ENCODE results near the gene CFAP90. TPM values are rescaled to one million over a fixed set of nuclear protein-coding genes. Genes with fewer than 3 reads are reported as not detected.

The CFAP90 gene
- total RNA-seq, result 0.22 TPM
- polyA plus RNA-seq (ENCODE audit: insufficient read depth in 1 of 8, insufficient read length in 8 of 8, low replicate concordance in 1 of 8), result under 1 TPM; 0.15 to 0.43 (median 0.31) TPM
- long read RNA-seq, donor 1, result 0 reads
- long read RNA-seq, donor 2, result 0 reads
- long read RNA-seq, donor 3, result 0 reads
- long read RNA-seq, donor 4, partial matches to known transcripts, result 0 of 1 reads
- long read RNA-seq, donor 4, other reads (novel, unspliced or antisense), result 0 of 1 reads
- long read RNA-seq, donor 5, result 0 reads
- long read RNA-seq, donor 6, result 0 reads
- long read RNA-seq, donor 7, result 0 reads
- long read RNA-seq, donor 8, result 0 reads
- long read RNA-seq, donor 9, result 0 reads
- long read RNA-seq, donor 10, result 0 reads
- long read RNA-seq, donor 11, result 0 reads

- Histone ChIP-seq H3K27me3 (ENCODE audit: control insufficient read depth, insufficient read depth, low read length) (peaks cover 22% of the 10 kb centered on the region), H3K36me3 (ENCODE audit: control insufficient read depth, insufficient read depth, low read length) (no peaks in the 10 kb centered on the region), H3K4me1 (ENCODE audit: control insufficient read depth, insufficient read depth, low read length) (peaks cover 15% of the 10 kb centered on the region), H3K9me3 (replicated peaks; ENCODE audit: control insufficient read depth, low read depth, low read length) (no peaks in the 10 kb centered on the region), H3K4me3 (ENCODE audit: low read length) (peak within 1 kb of the TSS; percentile 37), H3K27ac (ENCODE audit: low read length) (no peak within 1 kb of the TSS)
- WGBS (ENCODE audit: insufficient coverage), result under 1% methylated on average over 67 of the region's 76 CpGs
- DNase-seq, result peak; percentile 76
These were observed at the start of gene CFAP90 for GRCh38 chr5:7850395-7851239. Gene CFAP90 (minus strand): TSS chr5:7851133. CDS start chr5:7851021, 112 bp downstream.

DNA sequence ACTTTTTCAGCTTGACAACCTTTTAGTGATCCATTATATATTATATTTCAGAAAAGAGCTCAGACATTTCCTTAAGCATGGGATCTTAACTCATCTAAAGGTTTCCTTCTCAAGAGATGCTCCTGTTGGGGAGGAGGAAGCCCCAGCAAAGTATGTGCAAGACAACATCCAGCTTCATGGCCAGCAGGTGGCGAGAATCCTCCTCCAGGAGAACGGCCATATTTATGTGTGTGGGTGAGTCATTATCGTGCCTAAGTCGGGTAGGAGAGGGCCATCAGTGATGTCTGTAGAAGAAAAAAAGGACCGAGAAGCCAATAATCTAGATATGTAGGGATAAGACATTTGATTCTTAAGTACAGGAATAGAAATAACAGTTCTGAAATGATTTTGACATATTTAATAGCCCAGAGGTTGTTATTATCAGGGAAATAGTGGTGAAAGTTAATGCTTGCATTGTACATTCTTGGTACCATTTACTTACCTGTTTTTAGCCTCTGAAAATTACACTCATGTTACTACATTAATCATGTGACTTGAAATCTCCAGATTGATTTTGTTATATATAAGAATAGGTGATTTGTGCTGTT lies 46.2 kb upstream of the CFAP90 start:
- Histone ChIP-seq H3K4me1 (ENCODE audit: control insufficient read depth, insufficient read depth, low read length) (no peaks in the 10 kb centered on the region), H3K4me3 (ENCODE audit: low read length) (no peak overlapping the region), H3K9me3 (replicated peaks; ENCODE audit: control insufficient read depth, low read depth, low read length) (no peaks in the 10 kb centered on the region), H3K36me3 (ENCODE audit: control insufficient read depth, insufficient read depth, low read length) (peaks cover 44% of the 10 kb centered on the region), H3K27me3 (ENCODE audit: control insufficient read depth, insufficient read depth, low read length) (no peaks in the 10 kb centered on the region), H3K27ac (ENCODE audit: low read length) (no peak overlapping the region)
- 46% methylated on average over 3 of the region's 5 CpGs for WGBS (ENCODE audit: insufficient coverage)
- DNase-seq, result peak; percentile 8

GRCh38 chr5:7894860-7895259 lies 43.9 kb upstream of the CFAP90 start:
- Histone ChIP-seq H3K4me1 (ENCODE audit: control insufficient read depth, insufficient read depth, low read length) (no peaks in the 10 kb centered on the region), H3K36me3 (ENCODE audit: control insufficient read depth, insufficient read depth, low read length) (peaks cover 48% of the 10 kb centered on the region), H3K27ac (ENCODE audit: low read length) (no peak overlapping the region), H3K4me3 (ENCODE audit: low read length) (no peak overlapping the region), H3K27me3 (ENCODE audit: control insufficient read depth, insufficient read depth, low read length) (no peaks in the 10 kb centered on the region), H3K9me3 (replicated peaks; ENCODE audit: control insufficient read depth, low read depth, low read length) (no peaks in the 10 kb centered on the region)
- no CpG with 5 or more reads among the region's 2 CpGs for WGBS (ENCODE audit: insufficient coverage)
- DNase-seq, result no peak

GRCh38 chr5:7894439-7894838 lies 43.5 kb upstream of the CFAP90 start:
- DNase-seq, result no peak
- Histone ChIP-seq H3K4me3 (ENCODE audit: low read length) (no peak overlapping the region), H3K27ac (ENCODE audit: low read length) (no peak overlapping the region), H3K36me3 (ENCODE audit: control insufficient read depth, insufficient read depth, low read length) (peaks cover 49% of the 10 kb centered on the region), H3K27me3 (ENCODE audit: control insufficient read depth, insufficient read depth, low read length) (no peaks in the 10 kb centered on the region), H3K4me1 (ENCODE audit: control insufficient read depth, insufficient read depth, low read length) (no peaks in the 10 kb centered on the region), H3K9me3 (replicated peaks; ENCODE audit: control insufficient read depth, low read depth, low read length) (no peaks in the 10 kb centered on the region)
- WGBS (ENCODE audit: insufficient coverage), result no CpG with 5 or more reads among the region's 5 CpGs

- H3K9me3 ChIP-seq (replicated peaks; ENCODE audit: control insufficient read depth, low read depth, low read length), result no peaks in the 10 kb centered on the region
- H3K36me3 ChIP-seq (ENCODE audit: control insufficient read depth, insufficient read depth, low read length), result peaks cover 35% of the 10 kb centered on the region
- H3K27me3 ChIP-seq (ENCODE audit: control insufficient read depth, insufficient read depth, low read length), result no peaks in the 10 kb centered on the region
- WGBS (ENCODE audit: insufficient coverage), result 94% methylated on average over 6 of the region's 9 CpGs
- DNase-seq, result no peak
- H3K4me1 ChIP-seq (ENCODE audit: control insufficient read depth, insufficient read depth, low read length), result no peaks in the 10 kb centered on the region
- H3K4me3 ChIP-seq (ENCODE audit: low read length), result no peak overlapping the region
- no peak overlapping the region for H3K27ac ChIP-seq (ENCODE audit: low read length)
These were observed 38.0 kb upstream of the CFAP90 start for GRCh38 chr5:7888901-7889300.

- no peaks in the 10 kb centered on the region for H3K4me1 ChIP-seq (ENCODE audit: control insufficient read depth, insufficient read depth, low read length)
- peak; percentile 71 for DNase-seq
- H3K36me3 ChIP-seq (ENCODE audit: control insufficient read depth, insufficient read depth, low read length), result peaks cover 36% of the 10 kb centered on the region
- no peaks in the 10 kb centered on the region for H3K27me3 ChIP-seq (ENCODE audit: control insufficient read depth, insufficient read depth, low read length)
- H3K9me3 ChIP-seq (replicated peaks; ENCODE audit: control insufficient read depth, low read depth, low read length), result no peaks in the 10 kb centered on the region
- WGBS (ENCODE audit: insufficient coverage), result no CpG with 5 or more reads among the region's 7 CpGs
- no peak overlapping the region for H3K27ac ChIP-seq (ENCODE audit: low read length)
- no peak overlapping the region for H3K4me3 ChIP-seq (ENCODE audit: low read length)
These were observed 36.0 kb upstream of the CFAP90 start for GRCh38 chr5:7886849-7887475.

DNA sequence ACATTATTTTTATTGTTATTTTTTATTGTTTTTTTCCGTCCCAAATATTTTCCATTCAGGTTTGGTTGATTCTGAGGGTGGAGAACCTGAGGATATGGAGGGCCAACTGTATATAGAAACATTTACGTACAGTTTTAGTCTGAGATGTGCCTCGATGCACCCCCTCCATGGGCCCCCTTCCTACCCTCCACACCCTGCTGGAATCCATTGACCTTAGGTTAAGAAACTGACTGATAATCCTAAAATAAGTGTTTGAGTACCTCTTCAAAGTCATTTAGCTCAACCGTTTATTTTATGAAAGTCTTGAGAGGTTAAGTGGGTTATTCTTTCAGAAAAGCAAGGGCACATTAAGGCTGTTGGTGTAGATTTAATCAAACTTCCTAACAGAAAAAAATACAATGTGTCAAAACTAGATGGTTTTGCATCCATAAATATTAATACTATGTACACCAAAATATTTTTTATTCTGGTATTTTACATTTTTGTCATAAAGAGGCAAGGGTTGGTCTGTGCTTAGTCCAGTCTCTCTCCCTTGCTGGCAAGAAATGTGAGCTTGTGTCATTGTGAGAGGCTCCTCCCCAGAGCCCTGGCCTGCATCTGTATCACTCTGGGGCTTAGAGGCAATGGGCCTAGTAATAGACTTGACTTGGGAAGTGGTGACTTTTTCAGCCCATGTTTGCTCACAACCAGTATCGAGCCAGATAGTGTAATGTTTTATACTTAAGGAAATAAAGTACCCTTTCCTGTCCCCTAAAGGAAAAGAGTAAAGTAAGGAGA lies 33.7 kb upstream of the CFAP90 start:
- WGBS (ENCODE audit: insufficient coverage), result no CpG with 5 or more reads among the region's 5 CpGs

GRCh38 chr5:7882926-7883325 lies 32.0 kb upstream of the CFAP90 start:
- no peaks in the 10 kb centered on the region for H3K9me3 ChIP-seq (replicated peaks; ENCODE audit: control insufficient read depth, low read depth, low read length)
- no peak overlapping the region for H3K4me3 ChIP-seq (ENCODE audit: low read length)
- H3K36me3 ChIP-seq (ENCODE audit: control insufficient read depth, insufficient read depth, low read length), result peaks cover 36% of the 10 kb centered on the region
- no peaks in the 10 kb centered on the region for H3K4me1 ChIP-seq (ENCODE audit: control insufficient read depth, insufficient read depth, low read length)
- H3K27ac ChIP-seq (ENCODE audit: low read length), result no peak overlapping the region
- H3K27me3 ChIP-seq (ENCODE audit: control insufficient read depth, insufficient read depth, low read length), result no peaks in the 10 kb centered on the region
- WGBS (ENCODE audit: insufficient coverage), result 67% methylated on average over 1 of the region's 4 CpGs
- no peak for DNase-seq

More for the DNA sequence above, 33.7 kb upstream of the CFAP90 start:
- no peak overlapping the region for H3K27ac ChIP-seq (ENCODE audit: low read length)
- DNase-seq, result no peak
- no peaks in the 10 kb centered on the region for H3K4me1 ChIP-seq (ENCODE audit: control insufficient read depth, insufficient read depth, low read length)
- H3K4me3 ChIP-seq (ENCODE audit: low read length), result no peak overlapping the region
- H3K27me3 ChIP-seq (ENCODE audit: control insufficient read depth, insufficient read depth, low read length), result no peaks in the 10 kb centered on the region
- no peaks in the 10 kb centered on the region for H3K9me3 ChIP-seq (replicated peaks; ENCODE audit: control insufficient read depth, low read depth, low read length)
- peaks cover 33% of the 10 kb centered on the region for H3K36me3 ChIP-seq (ENCODE audit: control insufficient read depth, insufficient read depth, low read length)

GRCh38 chr5:7881816-7882215 lies 30.9 kb upstream of the CFAP90 start:
- H3K9me3 ChIP-seq (replicated peaks; ENCODE audit: control insufficient read depth, low read depth, low read length), result no peaks in the 10 kb centered on the region
- H3K4me3 ChIP-seq (ENCODE audit: low read length), result no peak overlapping the region
- peaks cover 41% of the 10 kb centered on the region for H3K36me3 ChIP-seq (ENCODE audit: control insufficient read depth, insufficient read depth, low read length)
- no peak for DNase-seq
- H3K27me3 ChIP-seq (ENCODE audit: control insufficient read depth, insufficient read depth, low read length), result no peaks in the 10 kb centered on the region
- H3K4me1 ChIP-seq (ENCODE audit: control insufficient read depth, insufficient read depth, low read length), result no peaks in the 10 kb centered on the region
- WGBS (ENCODE audit: insufficient coverage), result no CpG with 5 or more reads among the region's 2 CpGs
- no peak overlapping the region for H3K27ac ChIP-seq (ENCODE audit: low read length)
